IPS-18a (cell line): Measurements from ENCODE around the gene TMEM88.

Experiments
- H3K27ac ChIP-seq: one replicate; pipeline ENCODE4 v1.5.1; 2013; ENCODE audit warnings: low read length
- H3K27me3 ChIP-seq: one replicate; pipeline ENCODE4 v1.6.1; 2013; ENCODE audit warnings: mild to moderate bottlenecking, low read length; ENCODE audit not compliant: control insufficient read depth, insufficient read depth
- H3K36me3 ChIP-seq: one replicate; pipeline ENCODE4 v1.6.1; 2013; ENCODE audit warnings: low read depth, low read length; ENCODE audit not compliant: control insufficient read depth
- H3K4me1 ChIP-seq: one replicate; pipeline ENCODE4 v1.6.1; 2013; ENCODE audit warnings: low read depth, low read length; ENCODE audit not compliant: control insufficient read depth
- H3K4me3 ChIP-seq: one replicate; pipeline ENCODE4 v1.5.1; 2013; ENCODE audit warnings: low read length
- H3K9ac ChIP-seq: one replicate; pipeline ENCODE4 v1.6.1; 2013; ENCODE audit warnings: mild to moderate bottlenecking, low read length, moderate library complexity
- H3K9me3 ChIP-seq: one replicate; pipeline ENCODE4 v1.6.1; 2013; ENCODE audit warnings: low read depth, low read length; ENCODE audit not compliant: control insufficient read depth

TMEM88 gene

GRCh38 chr17:7873051-7873450 lies 18.2 kb downstream of the TMEM88 start:
- Histone ChIP-seq H3K27ac (no peak overlapping the region), H3K9me3 (no peaks in the 10 kb centered on the region), H3K4me1 (no peaks in the 10 kb centered on the region), H3K9ac (no peak overlapping the region), H3K36me3 (no peaks in the 10 kb centered on the region), H3K4me3 (no peak overlapping the region), H3K27me3 (no peaks in the 10 kb centered on the region)

- no peaks in the 10 kb centered on the region for H3K27me3 ChIP-seq
- no peak overlapping the region for H3K27ac ChIP-seq
- H3K4me1 ChIP-seq = no peaks in the 10 kb centered on the region
- no peak overlapping the region for H3K4me3 ChIP-seq
- peaks cover 3% of the 10 kb centered on the region for H3K36me3 ChIP-seq
- H3K9ac ChIP-seq = no peak overlapping the region
- H3K9me3 ChIP-seq = no peaks in the 10 kb centered on the region
Observed at GRCh38 chr17:7875804-7876370, 21.0 kb downstream of the TMEM88 start.

GRCh38 chr17:7878234-7878633 lies 23.4 kb downstream of the TMEM88 start:
- H3K36me3 ChIP-seq = peaks cover 4% of the 10 kb centered on the region
- H3K9ac ChIP-seq = no peak overlapping the region

GRCh38 chr17:7880076-7880868 lies 25.4 kb downstream of the TMEM88 start:
- no peaks in the 10 kb centered on the region for H3K9me3 ChIP-seq
- no peak overlapping the region for H3K9ac ChIP-seq
- H3K4me1 ChIP-seq = peaks cover 7% of the 10 kb centered on the region
- peaks cover 4% of the 10 kb centered on the region for H3K36me3 ChIP-seq
- no peaks in the 10 kb centered on the region for H3K27me3 ChIP-seq
- no peak overlapping the region for H3K4me3 ChIP-seq
- H3K27ac ChIP-seq = no peak overlapping the region

More at GRCh38 chr17:7878234-7878633, 23.4 kb downstream of the TMEM88 start:
- Histone ChIP-seq H3K9me3 (no peaks in the 10 kb centered on the region), H3K4me3 (no peak overlapping the region), H3K27ac (no peak overlapping the region), H3K27me3 (no peaks in the 10 kb centered on the region), H3K4me1 (no peaks in the 10 kb centered on the region)

- Histone ChIP-seq H3K4me1 (peaks cover 7% of the 10 kb centered on the region), H3K9ac (no peak overlapping the region), H3K36me3 (peaks cover 4% of the 10 kb centered on the region)
Observed at GRCh38 chr17:7881276-7882054, 26.6 kb downstream of the TMEM88 start.

GRCh38 chr17:7882068-7882467 lies 27.2 kb downstream of the TMEM88 start:
- no peak overlapping the region for H3K27ac ChIP-seq
- H3K9ac ChIP-seq = no peak overlapping the region
- H3K4me3 ChIP-seq = no peak overlapping the region
- peaks cover 17% of the 10 kb centered on the region for H3K27me3 ChIP-seq
- H3K36me3 ChIP-seq = peaks cover 4% of the 10 kb centered on the region
- H3K9me3 ChIP-seq = no peaks in the 10 kb centered on the region
- H3K4me1 ChIP-seq = peaks cover 11% of the 10 kb centered on the region

More at GRCh38 chr17:7881276-7882054, 26.6 kb downstream of the TMEM88 start:
- H3K9me3 ChIP-seq = no peaks in the 10 kb centered on the region
- peaks cover 11% of the 10 kb centered on the region for H3K27me3 ChIP-seq
- H3K4me3 ChIP-seq = no peak overlapping the region
- no peak overlapping the region for H3K27ac ChIP-seq

GRCh38 chr17:7882629-7883028 lies 27.8 kb downstream of the TMEM88 start:
- Histone ChIP-seq H3K36me3 (peaks cover 4% of the 10 kb centered on the region), H3K9me3 (no peaks in the 10 kb centered on the region), H3K4me1 (peaks cover 12% of the 10 kb centered on the region), H3K27me3 (peaks cover 18% of the 10 kb centered on the region), H3K9ac (no peak overlapping the region), H3K27ac (no peak overlapping the region), H3K4me3 (no peak overlapping the region)

GRCh38 chr17:7883781-7884386 lies 29.0 kb downstream of the TMEM88 start:
- H3K4me1 ChIP-seq = peaks cover 24% of the 10 kb centered on the region
- H3K4me3 ChIP-seq = no peak overlapping the region
- no peaks in the 10 kb centered on the region for H3K9me3 ChIP-seq
- no peak overlapping the region for H3K9ac ChIP-seq
- peaks cover 4% of the 10 kb centered on the region for H3K36me3 ChIP-seq
- H3K27ac ChIP-seq = no peak overlapping the region
- peaks cover 18% of the 10 kb centered on the region for H3K27me3 ChIP-seq

GRCh38 chr17:7884581-7885366 lies 29.9 kb downstream of the TMEM88 start:
- no peak overlapping the region for H3K9ac ChIP-seq
- H3K27ac ChIP-seq = no peak overlapping the region
- peaks cover 31% of the 10 kb centered on the region for H3K4me1 ChIP-seq

GRCh38 chr17:7885367-7886226 lies 30.7 kb downstream of the TMEM88 start:
- no peaks in the 10 kb centered on the region for H3K9me3 ChIP-seq
- H3K4me3 ChIP-seq = peak overlapping the region; percentile 66
- H3K9ac ChIP-seq = peak overlapping the region; percentile 39
- H3K36me3 ChIP-seq = peaks cover 4% of the 10 kb centered on the region
- H3K4me1 ChIP-seq = peaks cover 31% of the 10 kb centered on the region
- H3K27ac ChIP-seq = no peak overlapping the region
- peaks cover 18% of the 10 kb centered on the region for H3K27me3 ChIP-seq

More at GRCh38 chr17:7884581-7885366, 29.9 kb downstream of the TMEM88 start:
- Histone ChIP-seq H3K4me3 (peak overlapping the region; percentile 66), H3K27me3 (peaks cover 18% of the 10 kb centered on the region), H3K9me3 (no peaks in the 10 kb centered on the region), H3K36me3 (peaks cover 4% of the 10 kb centered on the region)
